ENCODE data around the gene TTYH1.

- TF ChIP-seq YY1 (IDR thresholded peaks at IDR 0.05; ENCODE audit: low read depth) = no peak
- TF ChIP-seq, protein P1, sequence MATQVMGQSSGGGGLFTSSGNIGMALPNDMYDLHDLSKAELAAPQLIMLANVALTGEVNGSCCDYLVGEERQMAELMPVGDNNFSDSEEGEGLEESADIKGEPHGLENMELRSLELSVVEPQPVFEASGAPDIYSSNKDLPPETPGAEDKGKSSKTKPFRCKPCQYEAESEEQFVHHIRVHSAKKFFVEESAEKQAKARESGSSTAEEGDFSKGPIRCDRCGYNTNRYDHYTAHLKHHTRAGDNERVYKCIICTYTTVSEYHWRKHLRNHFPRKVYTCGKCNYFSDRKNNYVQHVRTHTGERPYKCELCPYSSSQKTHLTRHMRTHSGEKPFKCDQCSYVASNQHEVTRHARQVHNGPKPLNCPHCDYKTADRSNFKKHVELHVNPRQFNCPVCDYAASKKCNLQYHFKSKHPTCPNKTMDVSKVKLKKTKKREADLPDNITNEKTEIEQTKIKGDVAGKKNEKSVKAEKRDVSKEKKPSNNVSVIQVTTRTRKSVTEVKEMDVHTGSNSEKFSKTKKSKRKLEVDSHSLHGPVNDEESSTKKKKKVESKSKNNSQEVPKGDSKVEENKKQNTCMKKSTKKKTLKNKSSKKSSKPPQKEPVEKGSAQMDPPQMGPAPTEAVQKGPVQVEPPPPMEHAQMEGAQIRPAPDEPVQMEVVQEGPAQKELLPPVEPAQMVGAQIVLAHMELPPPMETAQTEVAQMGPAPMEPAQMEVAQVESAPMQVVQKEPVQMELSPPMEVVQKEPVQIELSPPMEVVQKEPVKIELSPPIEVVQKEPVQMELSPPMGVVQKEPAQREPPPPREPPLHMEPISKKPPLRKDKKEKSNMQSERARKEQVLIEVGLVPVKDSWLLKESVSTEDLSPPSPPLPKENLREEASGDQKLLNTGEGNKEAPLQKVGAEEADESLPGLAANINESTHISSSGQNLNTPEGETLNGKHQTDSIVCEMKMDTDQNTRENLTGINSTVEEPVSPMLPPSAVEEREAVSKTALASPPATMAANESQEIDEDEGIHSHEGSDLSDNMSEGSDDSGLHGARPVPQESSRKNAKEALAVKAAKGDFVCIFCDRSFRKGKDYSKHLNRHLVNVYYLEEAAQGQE (IDR thresholded peaks at IDR 0.05; ENCODE audit: low read depth) = no peak
- no peak for TF ChIP-seq TEAD4 (IDR thresholded peaks at IDR 0.05)
- TF ChIP-seq, protein P2, sequence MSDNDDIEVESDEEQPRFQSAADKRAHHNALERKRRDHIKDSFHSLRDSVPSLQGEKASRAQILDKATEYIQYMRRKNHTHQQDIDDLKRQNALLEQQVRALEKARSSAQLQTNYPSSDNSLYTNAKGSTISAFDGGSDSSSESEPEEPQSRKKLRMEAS (IDR thresholded peaks at IDR 0.05) = no peak
- no peak for TF ChIP-seq RAD21 (IDR thresholded peaks at IDR 0.05; ENCODE audit: low read depth)
Observed at GRCh38 chr19:54366811-54367210, 48.5 kb upstream of the TTYH1 start.

All from Ishikawa (cell line).